ENCODE results near the gene PRTN3.

The PRTN3 gene, protein sequence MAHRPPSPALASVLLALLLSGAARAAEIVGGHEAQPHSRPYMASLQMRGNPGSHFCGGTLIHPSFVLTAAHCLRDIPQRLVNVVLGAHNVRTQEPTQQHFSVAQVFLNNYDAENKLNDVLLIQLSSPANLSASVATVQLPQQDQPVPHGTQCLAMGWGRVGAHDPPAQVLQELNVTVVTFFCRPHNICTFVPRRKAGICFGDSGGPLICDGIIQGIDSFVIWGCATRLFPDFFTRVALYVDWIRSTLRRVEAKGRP

DNA sequence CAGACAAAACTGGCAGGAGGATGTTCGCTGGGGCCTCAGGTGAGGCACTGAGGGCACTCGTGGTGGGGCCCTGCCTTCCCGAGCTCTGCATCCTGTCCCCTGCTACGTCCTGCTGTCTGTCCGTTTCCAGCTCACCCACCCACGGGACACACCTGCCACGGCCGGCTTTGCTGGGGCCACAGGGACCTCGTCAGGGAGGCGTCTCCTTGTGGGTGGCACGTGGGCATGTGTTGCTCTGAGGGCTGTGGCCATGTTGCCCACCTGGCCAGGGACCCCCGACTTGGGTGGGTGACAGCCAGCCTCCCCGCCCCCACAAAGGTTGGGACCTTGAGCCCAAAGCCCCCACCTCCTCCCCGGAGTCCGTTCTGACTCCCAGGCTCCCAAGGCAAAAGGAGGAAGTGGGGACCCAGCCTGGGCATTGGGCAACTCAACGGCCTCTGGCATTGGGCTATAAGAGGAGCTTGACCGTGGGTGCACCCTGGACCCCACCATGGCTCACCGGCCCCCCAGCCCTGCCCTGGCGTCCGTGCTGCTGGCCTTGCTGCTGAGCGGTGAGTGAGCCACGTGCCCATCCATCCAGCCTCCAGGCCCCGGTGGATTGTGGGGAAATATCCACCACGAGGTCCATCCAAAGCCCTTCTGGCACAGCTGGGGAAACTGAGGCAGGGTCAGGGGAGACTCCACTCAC, at the start of gene PRTN3:
TSS of gene PRTN3 (plus strand) at position 481 of the 688 bp plus-strand sequence. CDS start at position 491, 10 bp downstream.
- no peak for DNase-seq

DNA sequence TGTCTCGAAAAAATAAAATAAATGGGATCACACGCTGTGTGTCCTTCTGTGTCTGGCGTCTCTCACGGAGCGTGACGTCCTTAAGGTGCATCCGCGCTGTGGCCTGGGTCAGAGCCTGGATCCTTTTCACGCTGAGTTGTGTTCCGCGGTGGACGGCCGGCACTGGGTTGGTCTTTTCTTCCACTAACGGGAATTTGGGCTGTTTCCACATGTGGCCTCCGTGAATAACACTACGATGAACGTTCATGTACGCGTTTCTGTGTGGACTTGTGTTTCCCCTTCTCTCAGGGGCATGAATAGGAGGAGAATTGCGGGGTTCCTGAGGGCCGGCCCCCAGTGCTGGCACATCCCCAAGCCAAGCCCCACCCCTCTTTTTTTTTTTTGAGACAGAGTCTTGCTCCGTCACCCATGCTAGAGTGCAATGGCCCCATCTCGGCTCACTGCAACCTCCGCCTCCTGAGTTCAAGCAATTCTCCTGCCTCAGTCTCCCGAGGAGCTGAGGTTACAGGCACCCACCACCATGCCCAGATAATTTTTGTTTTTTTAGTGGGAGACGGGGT, 49.7 kb upstream of the PRTN3 start:
- DNase-seq, result no peak

DNA sequence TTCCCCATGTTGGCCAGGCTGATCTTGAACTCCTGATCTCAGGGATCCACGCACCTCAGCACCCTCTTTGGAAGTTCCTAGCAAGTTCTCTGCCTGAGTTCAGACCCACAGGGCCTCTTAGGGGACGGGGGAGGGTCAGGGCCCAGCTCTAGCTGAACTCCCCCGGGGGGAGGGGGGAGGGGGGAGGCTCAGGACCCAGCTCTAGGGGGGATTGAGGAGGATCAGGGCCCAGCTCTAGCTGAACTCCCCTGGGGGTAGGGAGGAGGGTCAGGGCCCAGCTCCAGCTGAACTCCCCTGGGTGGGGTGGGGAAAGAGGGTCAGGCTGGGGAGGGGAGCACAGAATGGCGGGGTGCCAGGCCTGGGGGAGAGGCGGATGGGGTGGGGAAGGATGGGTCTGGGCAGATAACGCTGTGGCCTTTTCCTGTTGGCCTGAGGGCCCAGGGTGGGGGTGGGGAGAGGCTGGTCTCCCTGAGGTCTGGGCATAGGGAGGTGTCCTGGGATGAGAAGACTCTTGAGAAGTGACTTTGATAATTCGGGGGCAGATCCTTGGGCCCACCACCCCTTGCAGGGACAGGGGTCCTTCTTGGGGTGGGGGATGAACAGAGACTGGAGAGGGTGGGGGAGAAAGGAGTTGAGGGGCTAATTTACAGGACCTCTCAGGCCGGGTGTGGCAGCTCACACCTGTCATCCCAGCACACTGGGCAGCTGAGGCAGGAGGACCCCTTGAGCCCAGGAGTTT, 49.1 kb upstream of the PRTN3 start:
- DNase-seq, result no peak

GRCh38 chr19:792306-792885, 48.4 kb upstream of the PRTN3 start:
- DNase-seq, result no peak

DNA sequence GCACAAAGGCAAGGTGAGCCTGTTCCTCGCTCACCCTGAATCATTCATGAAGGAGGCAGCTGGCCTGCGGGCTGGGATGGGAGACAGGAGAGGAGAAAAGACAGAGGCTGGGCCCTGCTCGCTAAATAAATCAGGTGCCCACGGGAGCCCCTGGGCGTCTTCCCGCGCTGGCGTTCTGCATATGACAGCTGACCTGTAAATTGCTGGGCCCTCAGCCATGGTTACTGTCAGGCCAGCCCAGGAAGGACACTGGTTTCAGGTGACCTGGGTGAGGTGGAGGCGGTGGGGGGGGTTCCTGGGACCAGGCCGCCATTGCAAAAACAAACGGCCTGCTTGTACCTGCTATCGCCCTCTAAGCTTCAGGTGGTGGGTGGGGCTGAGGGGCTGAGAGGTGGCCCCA, 47.0 kb upstream of the PRTN3 start:
- no peak for DNase-seq

GRCh38 chr19:795073-795611, 45.7 kb upstream of the PRTN3 start:
- DNase-seq, result no peak

- DNase-seq, result no peak
These were observed 44.9 kb upstream of the PRTN3 start for GRCh38 chr19:795691-796581.

DNA sequence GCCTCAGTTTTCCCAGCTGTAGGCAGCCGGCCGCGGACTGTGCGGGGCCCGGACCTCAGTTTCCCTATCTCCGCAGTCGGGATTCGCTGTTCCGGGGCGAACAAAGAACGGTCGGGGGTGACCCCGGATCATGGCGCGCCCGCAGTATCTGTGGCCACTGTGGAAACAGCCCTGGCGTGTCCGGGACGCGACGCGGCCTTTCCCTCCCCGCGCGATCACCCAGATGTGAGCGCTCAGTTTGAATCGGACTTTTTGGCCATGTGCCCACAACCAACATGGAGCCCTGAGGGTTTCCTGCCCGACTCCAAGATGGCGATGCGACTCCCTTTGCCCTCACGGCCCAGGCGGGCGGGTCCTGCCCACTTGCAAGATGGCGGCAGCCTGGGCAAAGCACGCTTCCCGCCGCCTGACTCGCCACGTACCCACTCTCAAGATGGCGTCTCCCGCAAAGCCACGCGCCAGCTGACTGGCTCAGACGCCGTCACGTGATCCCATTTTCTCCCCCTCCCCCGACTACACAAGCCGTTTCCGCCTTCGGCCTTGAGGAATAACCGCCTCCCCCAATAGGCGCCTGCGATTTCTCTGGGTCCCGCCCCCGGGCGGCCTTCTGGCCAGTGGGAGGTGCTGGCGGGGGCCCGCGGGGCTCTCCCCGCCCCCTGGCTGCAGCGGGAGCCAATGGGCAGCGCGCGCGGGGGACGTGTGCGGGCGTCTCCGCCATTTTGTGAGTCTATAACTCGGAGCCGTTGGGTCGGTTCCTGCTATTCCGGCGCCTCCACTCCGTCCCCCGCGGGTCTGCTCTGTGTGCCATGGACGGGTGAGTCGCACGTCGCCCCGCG, 43.9 kb upstream of the PRTN3 start, which contains the start of gene PTBP1:
TSS of gene PTBP1 (plus strand) at position 761 of the 836 bp plus-strand sequence. CDS start at position 807, 46 bp downstream.
- DNase-seq, result peak; percentile 100

DNA sequence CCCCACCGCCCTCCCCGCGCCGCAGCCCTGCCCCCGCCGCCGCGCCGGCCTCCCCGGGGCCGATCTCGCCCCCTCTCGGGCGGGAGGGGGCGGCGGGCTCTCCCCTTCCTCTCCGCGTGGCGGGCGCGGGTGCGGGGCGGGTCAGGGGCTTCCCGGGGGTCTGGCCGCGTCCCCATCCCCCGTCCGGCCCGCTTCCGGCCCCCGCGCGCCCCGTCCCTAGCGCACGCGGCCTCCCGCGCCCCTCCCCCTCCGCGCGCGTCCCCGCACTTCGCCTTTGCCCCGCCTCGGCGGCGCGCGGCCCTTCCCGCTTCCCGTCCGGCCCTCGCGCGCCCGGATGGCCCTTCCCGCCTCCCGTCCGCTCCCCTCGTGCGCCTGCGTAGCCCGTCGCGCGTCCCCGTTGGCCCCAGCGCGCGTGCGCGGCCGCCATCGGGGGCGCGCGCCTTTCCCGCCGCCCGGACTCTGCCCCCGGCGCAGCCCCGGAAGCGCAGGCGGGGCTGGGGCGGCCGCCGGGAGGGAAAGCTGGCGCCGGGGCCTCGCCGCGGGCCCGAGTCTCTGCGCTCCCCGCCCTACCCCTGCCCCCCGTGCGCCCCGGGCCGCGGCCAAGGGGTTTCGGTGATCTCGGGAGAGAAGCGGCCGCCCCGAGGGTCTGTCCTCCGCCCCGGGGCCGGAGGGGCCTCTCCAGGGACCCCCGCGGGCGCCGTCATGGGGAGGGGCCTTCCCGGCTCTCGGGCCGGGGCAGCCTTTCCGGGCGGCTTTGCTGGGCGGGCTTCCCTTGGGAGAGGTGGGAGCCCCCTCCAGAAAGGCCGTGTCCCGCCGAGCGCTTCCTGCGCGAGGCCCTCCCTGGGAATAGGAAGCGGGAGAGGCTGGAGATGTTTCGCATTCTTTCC, 43.0 kb upstream of the PRTN3 start:
- peak; percentile 92 for DNase-seq

DNA sequence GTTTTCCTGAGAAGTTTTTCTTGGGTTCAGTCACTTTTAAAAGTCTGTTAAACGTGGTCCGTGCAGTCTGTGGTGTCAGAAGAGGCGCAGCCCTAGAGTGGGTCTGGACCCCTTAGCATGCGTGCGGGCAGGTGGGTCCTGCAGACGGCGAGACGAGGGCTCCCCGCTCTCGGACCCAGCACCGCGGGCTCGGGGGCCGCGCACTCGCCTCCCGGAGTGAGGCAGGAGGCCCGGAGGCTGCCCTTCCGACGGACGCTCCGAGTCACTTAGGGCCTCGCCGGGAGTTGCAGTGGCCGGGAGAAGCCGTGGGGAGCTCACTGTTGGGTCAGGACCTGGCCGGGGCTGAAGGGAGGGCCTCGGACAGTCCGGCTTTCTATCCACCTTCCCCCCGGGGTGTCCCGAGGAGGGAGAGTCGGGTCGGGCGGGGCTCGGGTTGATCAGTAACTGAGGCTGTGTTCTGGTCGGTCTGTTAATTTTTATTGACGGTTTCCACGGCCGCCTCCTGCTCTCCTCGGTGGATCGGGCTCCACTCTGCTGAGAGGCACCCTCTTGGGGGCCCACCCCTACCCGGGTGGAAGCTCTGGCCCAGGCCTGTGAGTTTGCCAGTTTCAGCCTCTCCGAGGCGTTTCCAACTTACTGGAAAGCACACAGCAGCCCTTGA, 42.3 kb upstream of the PRTN3 start:
- DNase-seq, result no peak

GRCh38 chr19:799076-799881, 41.5 kb upstream of the PRTN3 start:
- no peak for DNase-seq

- DNase-seq, result no peak
These were observed 40.3 kb upstream of the PRTN3 start for GRCh38 chr19:800360-801029.

DNA sequence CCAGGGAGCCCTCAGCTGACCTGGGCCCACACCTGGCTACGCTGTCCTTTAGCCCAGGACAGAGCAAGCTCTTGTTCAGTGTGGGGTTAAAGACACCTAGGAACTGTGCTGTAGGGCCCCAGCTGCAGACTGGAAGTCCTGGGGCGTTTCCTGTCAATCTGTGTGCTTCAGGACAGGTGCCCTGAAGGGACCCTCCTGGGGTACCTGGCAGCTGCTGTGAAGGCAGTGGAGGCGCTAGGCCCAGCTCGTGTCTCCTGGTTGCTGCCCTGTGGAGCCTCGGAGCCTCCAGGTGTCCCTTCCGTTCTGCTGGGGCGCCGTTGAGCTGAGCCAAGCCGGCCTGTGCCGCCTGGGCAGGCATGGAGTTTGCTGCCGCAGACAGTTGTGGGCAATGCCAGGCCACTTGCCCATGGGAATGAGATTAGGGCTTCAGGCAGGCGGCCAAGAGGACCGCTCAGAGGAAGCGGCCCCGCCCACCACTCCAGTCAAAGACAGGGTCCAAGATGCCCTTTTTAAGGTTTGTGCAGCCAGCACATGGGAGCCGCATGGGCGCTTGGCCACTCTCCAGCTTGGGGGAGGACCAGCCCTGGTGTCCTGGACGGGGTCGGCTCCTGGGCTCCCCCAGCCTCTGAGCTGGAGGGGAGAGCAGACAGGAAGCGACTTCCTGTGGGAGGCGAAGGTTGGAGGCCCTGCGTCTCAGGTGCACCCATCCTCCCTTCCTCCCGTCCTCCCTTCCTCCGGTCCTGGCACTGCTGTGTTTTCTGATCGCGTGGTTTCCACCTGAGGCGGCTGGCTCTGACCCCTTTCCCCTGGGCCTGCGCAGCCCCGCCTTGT, 39.6 kb upstream of the PRTN3 start:
- DNase-seq, result no peak

DNA sequence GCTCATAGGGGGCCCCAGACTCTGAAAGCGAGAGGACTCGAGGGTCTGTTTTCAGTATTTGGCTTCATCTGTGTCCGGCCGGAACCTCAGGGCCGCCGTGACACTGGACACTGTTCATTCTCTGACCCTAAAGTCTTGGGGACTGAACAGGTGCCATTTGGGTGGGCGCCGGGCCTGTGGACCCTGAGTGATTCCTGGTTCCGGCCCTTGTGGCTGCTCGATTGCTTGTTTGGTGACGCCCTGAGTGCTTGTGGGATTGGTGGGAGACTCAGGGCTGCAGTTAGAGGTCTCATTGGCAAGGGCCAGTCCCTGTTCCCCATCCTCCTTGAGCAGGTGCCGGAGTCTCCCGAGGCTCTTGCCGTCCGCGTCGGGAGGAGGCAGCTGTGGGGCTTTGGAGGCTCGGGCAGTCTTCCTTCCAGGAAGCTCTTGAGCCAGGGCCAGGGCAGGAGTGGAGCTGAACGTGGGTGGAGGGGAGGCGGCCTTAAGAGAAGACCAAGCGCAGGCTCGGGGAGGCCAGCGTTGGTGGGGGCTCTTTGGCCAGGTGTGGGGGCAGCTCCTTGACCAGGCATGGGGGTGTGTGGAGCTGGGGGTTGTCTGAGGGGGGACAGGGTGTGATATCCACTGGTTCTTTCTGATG, 38.8 kb upstream of the PRTN3 start:
- DNase-seq, result no peak

DNA sequence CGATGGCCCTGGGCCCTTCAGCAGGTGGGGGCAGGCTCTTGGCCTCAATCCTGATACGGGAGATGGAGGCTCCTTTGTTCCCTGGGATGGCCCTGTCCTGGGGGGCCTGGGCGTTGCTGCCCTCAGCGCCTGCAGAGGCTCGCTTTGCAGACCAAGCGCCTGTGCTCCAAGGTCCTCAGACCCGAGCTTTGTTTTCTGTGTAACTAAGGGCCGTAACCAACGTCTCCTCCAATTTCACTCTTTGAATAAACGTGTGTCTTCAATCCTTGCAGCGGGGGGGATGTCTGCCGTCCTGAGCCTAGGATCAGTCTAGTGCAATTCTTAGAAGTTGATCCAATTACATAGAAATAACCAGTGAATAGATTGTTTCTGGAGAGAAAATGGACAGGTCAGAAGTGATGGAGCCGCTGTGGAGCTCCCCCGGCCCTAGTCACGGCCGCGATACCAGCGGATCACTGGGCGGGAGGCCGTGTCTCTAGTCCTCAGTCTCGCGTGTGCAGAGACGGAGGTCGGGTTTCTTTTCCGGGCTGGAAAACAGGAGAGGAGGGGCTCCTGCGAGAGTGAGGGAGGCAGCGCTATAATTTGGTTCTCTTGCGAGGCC, 38.2 kb upstream of the PRTN3 start:
- DNase-seq, result no peak

DNA sequence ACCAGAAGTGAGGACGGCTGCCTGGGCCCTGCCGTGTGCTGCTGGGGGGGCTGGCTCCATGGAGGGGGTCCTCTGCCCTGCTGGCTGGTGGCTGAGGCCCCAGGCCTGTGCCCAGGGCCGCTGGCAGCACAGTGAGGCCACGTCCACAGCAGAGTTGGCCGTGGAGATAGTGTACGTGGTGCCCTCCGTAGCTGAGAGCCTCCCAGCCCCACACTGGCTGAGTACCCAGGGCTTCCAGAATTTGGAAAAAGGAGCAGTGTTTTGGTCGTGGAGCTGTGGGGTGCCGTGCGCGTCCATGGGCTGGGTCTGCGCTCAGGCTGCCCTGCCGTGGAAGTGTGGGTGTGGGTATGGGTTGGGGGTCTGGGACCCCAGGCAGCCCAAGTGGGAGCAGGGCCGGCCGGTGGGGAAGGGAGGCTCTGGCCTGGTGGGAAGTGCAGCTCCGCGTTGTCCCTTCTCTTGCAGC, 37.7 kb upstream of the PRTN3 start:
- DNase-seq, result no peak

Measured in CD4-positive, alpha-beta T cell treated with Interleukin-12 subunit alpha and Interleukin-12 subunit beta, for 1 hour (primary cell).